Right lobe of liver (tissue), 4 donors: Measurements from ENCODE around the gene MACROD2.

Experiments used
- CTCF ChIP-seq, 4 donors: fragments of 200-600 bp in 3 of 4; fragments of 450-650 bp in 1 of 4; IDR thresholded peaks; one replicate each; pipeline versions ENCODE4 v1.5.1 to v1.8.0; 2016 to 2022; ENCODE audit warnings: antibody characterized with exemption in 4 of 4, mild to moderate bottlenecking in 2 of 4
- POLR2A ChIP-seq: fragments of 450-650 bp; IDR thresholded peaks from one replicate; pipeline ENCODE4 v1.6.1; 2017; ENCODE audit warnings: antibody characterized with exemption, mild to moderate bottlenecking
- donor health status: DM: no; HTN: no; CAD: no.
- donor health status: DM: no; HTN: no; CAD: no.
- donor health status: DM: no; HTN: yes; CAD: no.

- no peak for TF ChIP-seq CTCF (IDR thresholded peaks at IDR 0.05)
- no peak for TF ChIP-seq POLR2A
Measured at GRCh38 chr20:14193443-14193842, 198.1 kb downstream of the MACROD2 start.
